ENCODE measurements around the gene SRC.

Gene SRC

GRCh38 chr20:37350649-37351574 lies 5.0 kb downstream of the SRC start:
- no peak for DNase-seq (ENCODE audit: low read depth in 2 of 2)

DNA sequence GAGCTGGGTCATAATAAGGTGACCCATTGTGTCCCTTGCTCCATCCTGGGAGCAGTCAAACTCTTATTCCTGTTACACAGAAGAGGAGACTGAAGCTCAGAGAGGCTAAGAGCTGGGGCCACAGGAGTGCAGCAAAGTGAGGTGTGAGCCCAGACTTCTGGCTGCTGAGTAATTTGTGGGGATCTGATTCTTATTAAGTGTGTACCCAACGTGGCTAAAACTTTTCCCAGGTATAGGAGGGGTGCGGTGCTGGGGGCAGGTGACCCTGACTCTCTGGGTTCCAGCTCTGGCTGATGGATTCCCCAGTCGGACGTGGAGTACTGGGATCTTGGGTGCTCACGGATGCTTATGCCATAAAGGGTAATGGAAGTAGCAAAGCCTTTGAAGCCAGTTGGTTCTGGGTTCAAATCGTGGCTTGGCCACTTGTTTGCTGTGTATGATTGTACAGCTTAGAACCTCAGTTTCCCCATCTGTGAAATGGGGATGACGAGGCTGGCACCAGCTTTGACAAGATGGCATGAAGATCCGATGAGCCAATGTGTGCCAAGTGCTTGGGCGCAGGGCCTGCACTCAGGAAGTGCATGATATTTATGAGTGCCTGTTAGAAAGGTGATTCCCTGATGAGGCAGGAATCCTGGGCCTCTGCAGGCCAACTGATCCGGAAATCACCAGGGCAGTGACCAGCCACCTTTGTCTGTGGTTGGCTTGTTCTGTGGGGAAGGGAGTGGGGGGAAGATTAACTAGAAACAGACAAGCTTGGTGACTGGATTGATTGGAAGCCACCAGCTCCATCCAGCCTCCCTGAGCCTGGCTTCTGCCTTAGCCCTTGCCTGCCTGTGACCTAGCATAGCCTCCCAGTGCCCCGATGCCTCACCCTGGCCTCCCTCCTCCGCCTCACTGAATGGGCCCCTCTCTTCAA lies 6.0 kb downstream of the SRC start:
- DNase-seq (ENCODE audit: low read depth in 2 of 2) = no peak

DNA sequence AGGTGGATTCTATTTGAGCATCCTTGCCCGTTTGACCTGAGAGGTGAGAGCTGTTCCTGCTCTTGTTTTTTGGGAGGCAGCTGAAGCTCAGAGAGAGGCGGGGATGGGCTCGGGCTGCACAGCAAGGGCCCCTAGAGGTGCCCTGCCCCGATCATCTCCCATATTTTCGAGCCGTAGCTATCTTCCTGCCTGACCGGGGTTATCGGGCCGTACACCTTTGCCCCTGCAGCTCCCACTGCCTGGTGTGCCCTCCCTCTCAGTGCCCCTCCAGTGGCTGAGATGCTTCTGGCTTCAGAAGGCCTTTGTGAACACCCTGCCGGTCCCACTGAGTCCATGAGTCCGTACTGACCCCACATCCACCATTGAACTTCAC lies 6.7 kb downstream of the SRC start:
- no peak for DNase-seq (ENCODE audit: low read depth in 2 of 2)

GRCh38 chr20:37353285-37353849 lies 7.4 kb downstream of the SRC start:
- DNase-seq (ENCODE audit: low read depth in 2 of 2) = no peak

DNA sequence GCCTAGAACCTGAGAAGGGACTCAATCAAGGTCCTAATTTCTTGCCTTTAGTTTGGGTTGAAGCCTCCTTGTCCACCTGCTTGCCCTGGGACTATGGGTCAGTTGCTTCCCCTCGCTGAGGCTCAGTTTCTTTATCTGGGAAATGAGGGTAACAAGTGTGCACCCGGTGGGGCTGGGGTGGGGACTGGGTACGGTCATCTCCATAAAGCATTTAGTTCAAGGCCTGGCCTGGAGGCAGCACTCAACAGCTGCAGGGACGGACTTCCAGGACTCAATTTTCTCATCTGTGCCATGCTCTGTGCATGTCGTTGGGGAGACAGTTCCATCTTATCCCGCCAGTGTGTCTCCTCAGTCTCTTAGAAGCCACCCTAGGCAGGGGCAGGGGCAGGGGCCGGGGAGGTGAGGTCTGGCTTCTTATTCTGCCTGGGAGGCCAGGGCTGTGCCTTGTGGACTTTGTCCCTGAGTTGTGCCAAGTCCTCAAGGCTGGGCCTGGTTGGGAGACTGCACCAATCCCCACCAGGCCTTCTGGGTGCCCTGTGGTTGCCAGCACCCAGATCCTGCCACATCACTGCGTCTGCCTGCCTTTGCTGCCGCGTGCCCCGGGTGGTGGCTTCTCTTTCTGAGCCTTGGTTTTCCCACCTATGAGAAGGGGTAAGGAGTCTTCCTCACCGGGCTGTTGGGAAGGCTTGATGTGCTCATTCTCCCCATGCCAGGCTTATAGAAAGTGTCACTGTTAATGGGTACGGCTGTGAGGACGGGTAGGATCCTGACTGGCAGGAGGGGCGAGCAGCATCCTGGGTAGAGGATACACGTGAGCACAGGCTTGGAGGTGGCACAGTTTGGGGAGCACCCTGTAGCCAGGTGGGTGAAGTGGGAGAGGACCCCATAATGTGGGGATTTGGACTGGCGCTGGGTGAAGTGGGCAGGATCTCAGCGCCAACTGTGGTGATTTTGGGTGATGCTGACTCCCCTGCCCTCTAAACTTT lies 8.6 kb downstream of the SRC start:
- DNase-seq (ENCODE audit: low read depth in 2 of 2) = no peak

- DNase-seq (ENCODE audit: low read depth in 2 of 2) = no peak
These were observed 9.6 kb downstream of the SRC start for GRCh38 chr20:37355252-37356180.

DNA sequence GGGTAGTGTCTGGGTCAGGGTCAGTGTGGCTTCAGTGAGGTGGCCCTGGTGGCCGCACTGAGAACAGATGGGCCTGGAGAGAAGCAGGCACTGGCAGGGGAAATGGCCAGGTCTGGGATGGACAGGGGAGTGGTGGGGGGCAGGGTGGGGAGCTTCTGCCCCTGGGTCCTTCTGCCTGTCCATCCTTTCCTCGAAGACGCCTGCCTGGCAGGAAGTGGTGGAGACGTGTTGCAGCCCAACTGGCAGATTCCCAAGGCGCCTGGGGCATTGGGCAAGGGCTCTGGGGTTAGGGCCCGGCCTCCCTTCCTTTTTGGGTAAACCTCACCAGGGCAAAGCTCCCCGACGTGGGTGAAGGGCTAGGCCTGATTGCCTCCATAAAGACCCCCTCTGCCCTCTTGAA lies 10.4 kb downstream of the SRC start:
- DNase-seq (ENCODE audit: low read depth in 2 of 2) = no peak

DNA sequence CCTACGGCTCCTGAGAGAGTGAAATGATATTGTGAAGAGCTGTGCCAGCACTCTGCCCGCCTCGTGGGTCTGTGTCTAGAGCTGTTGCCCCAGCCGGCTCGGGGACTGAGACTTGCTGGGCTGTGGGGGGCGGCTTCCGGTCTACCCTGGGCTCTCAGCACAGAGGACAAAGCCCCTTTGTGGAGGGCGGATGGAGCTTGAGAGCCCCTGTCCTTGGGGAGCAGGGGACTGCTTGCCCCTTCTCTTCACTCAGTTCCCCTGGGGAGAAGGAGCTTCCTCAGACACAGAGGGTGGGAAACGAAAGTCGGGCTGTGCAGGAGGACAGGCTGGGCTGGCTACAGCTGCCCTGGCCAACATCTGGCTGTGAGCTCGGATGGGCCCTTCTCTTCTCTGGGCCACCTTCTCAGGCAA lies 11.0 kb downstream of the SRC start:
- no peak for DNase-seq (ENCODE audit: low read depth in 2 of 2)

- no peak for DNase-seq (ENCODE audit: low read depth in 2 of 2)
These were observed 11.8 kb downstream of the SRC start for GRCh38 chr20:37357481-37358365.

GRCh38 chr20:37358366-37359150 lies 12.6 kb downstream of the SRC start:
- no peak for DNase-seq (ENCODE audit: low read depth in 2 of 2)

GRCh38 chr20:37359331-37359730 lies 13.4 kb downstream of the SRC start:
- no peak for DNase-seq (ENCODE audit: low read depth in 2 of 2)

DNA sequence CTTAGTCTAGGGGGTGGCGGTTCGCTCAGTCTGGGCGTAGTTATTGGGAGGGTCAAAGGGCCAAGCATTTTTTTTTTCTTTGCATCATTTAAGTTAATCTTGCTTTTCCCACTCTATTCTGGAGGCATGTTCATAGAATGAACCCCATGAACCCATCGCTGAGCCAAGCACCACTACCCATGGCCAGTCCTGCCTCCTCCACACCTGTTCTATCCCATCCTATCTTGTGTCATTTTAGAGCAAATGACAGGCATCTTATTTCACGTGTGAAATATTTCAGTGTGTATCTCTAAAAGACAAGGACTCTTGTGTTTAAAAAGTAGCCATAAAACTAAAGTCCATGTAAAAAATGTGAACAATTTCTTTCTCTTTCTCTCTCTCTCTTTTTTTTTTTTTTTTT lies 13.9 kb downstream of the SRC start:
- no peak for DNase-seq (ENCODE audit: low read depth in 2 of 2)

DNA sequence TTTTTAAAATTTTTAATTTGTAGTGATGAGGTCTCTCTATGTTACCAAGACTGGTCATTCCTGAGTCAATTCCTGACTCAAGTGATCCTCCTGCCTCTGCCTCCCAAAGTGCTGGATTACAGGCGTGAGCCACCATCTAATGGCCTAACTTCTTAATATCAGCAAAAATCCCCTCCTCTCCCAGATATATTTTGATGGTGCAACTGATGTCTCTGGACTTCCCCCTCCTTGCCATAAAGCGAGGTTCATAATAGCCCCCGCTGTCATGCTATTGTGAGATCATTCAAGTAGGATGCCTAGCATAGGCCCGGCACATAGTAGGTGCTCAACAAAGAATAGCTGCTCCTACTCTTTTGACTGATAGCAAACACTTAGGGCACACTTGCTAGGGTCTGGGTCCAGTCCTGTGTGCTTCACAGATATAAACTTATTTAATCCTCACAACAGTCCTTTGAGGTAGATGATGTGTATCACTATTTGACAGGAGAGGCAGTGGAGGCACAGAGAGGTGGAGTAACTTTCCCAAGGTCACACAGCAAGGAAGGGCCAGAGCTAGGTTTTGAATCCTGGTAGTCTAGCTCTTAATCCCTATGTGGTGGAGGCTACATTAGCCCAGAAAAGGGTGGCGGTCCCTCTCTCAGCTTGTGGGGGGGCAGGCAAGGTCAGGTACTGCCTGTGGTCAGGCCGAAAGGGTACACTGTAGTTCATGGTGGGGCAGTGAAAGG lies 14.6 kb downstream of the SRC start:
- DNase-seq (ENCODE audit: low read depth in 2 of 2) = no peak

DNA sequence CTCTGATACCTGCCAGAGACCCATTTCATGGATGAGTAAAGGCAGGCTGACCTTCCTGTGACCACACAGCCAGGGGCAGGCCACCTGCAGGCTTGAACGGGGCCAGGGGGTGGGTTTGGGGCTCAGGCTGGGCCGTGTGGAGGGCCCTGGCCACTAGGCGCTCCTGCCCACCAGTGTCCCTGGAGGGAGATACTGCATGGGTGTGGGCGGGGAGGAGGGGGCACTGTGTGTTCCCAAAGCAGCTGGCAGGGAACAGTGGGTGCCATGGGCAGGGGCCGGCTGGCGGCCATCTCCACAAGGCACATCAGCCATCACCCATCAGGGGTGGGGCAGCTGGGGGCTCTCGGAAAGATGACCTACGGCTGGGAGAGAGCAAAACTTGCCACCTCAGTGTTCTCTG lies 15.4 kb downstream of the SRC start:
- DNase-seq (ENCODE audit: low read depth in 2 of 2) = no peak

DNA sequence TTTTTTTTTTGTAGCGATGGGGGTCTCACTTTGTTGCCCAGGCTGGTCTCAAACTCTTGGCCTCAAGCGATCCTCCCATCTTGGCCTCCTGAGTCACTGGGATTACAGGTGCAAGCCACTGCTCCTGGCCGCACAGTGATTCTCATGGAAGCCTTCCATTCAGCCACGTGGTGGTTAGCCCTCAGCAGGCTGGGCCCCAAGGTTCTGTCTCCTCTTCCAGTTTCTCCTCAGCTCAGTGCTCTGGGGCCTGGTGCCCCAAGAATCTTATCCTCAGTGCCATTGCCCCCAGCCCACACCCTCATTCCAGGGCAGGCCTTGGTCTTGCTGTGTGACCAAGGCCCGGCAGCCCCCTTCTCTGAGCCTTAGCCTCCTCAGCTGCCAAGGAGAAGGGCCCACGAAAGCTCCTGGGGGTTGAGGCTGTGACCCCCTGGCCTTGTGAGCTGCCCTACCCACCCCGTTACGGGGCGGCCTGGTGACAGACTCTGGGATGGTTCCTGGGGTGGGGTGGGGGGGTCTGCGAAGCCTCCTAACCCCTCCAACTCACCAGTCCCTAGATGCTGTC lies 16.4 kb downstream of the SRC start:
- no peak for DNase-seq (ENCODE audit: low read depth in 2 of 2)

DNA sequence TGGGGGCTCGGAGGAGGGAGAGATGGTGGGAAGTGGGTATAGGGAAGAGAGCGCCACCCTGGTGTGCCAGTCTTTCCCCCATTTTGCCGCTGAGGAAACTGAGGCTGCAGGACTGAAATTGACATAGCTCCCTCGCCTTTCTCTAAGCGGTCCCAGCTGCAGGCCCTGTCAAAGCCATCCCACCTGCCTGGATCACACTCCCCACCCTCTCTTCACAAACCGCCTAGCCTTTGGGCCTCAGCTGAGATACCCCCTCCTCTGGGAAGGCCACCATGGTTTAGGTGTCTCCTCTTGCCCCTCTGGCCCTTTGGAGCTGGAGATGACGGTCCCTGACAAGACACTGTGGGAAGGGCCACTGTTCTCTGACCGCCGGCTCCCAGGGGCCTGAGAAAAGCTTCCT lies 16.9 kb downstream of the SRC start:
- DNase-seq (ENCODE audit: low read depth in 2 of 2) = no peak

Measured in stimulated activated CD4-positive, alpha-beta T cell treated with anti-CD3 and anti-CD28 coated beads, Interleukin-1b, Interleukin-23, amount 100 ng/mL, for 1 hour (primary cell).